HCT116 (cell line): ENCODE data around the gene BACE1.

Experiments used
- CTCF ChIP-seq, 3 experiments: fragments of 200-600 bp in 1 of 3; sonication (generic) in 1 of 3; IDR thresholded peaks in 2 of 3; conservative IDR thresholded peaks in 1 of 3; 2 replicates each; pipeline ENCODE4 v1.5.1; 2012 to 2017; ENCODE audit warnings: low read depth in 2 of 3, low read length in 2 of 3, antibody characterized with exemption in 1 of 3, borderline replicate concordance in 1 of 3, control low read depth in 1 of 3, mild to moderate bottlenecking in 1 of 3, mixed read lengths in 1 of 3, mixed run types in 1 of 3, moderate library complexity in 1 of 3; ENCODE audit not compliant: insufficient read depth in 1 of 3
- ELF1 ChIP-seq: IDR thresholded peaks from 2 replicates; pipeline ENCODE4 v1.6.1; 2012; ENCODE audit warnings: low read depth, borderline replicate concordance
- EZH2 ChIP-seq: fragments of 200-600 bp; sonication (generic); IDR thresholded peaks from 2 replicates; pipeline ENCODE4 v1.6.1; 2017; ENCODE audit warnings: antibody characterized with exemption, mixed run types
- POLR2A ChIP-seq: IDR thresholded peaks from 2 replicates; pipeline ENCODE4 v1.7.0; 2011; ENCODE audit warnings: borderline replicate concordance; ENCODE audit not compliant: insufficient read depth, insufficient read length; ENCODE audit errors: extremely low read depth
- RAD21 ChIP-seq: IDR thresholded peaks from 2 replicates; pipeline ENCODE4 v1.6.1; 2012; ENCODE audit warnings: low read depth, mild to moderate bottlenecking
- TF ChIP-seq, protein P1 (sequence below): IDR thresholded peaks from 2 replicates; pipeline ENCODE4 v1.6.1; 2012

DNA sequence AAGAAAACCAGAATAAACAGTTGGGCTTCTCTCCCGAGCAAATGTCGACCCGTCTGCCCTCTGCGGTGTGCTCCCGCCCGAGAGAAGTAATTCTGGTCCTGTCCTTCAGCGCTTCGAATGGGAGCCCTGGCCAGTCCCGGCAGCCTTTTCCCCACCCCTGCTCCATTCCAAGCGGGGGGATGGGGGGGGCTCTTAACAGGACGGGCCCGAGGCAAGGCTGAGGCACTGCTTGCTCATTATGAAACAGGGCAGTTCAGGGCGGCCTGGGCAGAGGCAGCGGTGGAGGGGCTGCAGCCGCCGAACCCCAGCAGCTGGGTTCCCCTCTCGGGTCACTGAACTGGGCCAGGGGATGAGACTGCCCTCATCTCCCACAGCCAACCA lies 15.8 kb downstream of the BACE1 start:
- no peak for TF ChIP-seq POLR2A
- TF ChIP-seq CTCF (IDR thresholded peaks at IDR 0.05 in 2 of 3, conservative IDR thresholded peaks at IDR 0.05 in 1 of 3; ENCODE audit: borderline replicate concordance in 1 of 3, insufficient read depth in 1 of 3, low read depth in 2 of 3, low read length in 2 of 3) = no peak
- TF ChIP-seq EZH2 = no peak
- TF ChIP-seq ELF1 = no peak
- TF ChIP-seq RAD21 = no peak
- TF ChIP-seq, protein P1, sequence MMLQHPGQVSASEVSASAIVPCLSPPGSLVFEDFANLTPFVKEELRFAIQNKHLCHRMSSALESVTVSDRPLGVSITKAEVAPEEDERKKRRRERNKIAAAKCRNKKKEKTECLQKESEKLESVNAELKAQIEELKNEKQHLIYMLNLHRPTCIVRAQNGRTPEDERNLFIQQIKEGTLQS = no peak
